HG03521 (cell line): Measurements from ENCODE around the gene GART.
"Not testable (repeated sequence)": the region's sequence is repeated elsewhere in the genome, so short reads cannot be mapped to it uniquely, and the experiment has no call there.

ENCODE experiments used
- ATAC-seq: cut with Tn5 transposase; IDR thresholded peaks from one replicate; pipeline ENCODE4 v1.9.1; 2021; ENCODE audit warnings: mild to moderate bottlenecking, moderate library complexity; ENCODE audit not compliant: unreplicated experiment

GART gene

GRCh38 chr21:33478182-33478581 is 63.7 kb downstream of the GART start:
- ATAC-seq = no peak

- ATAC-seq = no peak
Observed at GRCh38 chr21:33477066-33477465, 64.9 kb downstream of the GART start.

GRCh38 chr21:33473344-33473743 is 68.6 kb downstream of the GART start:
- ATAC-seq = no peak

GRCh38 chr21:33470701-33471100 is 71.2 kb downstream of the GART start:
- no peak for ATAC-seq

- ATAC-seq = not testable (repeated sequence)
Observed at GRCh38 chr21:33469183-33469582, 72.7 kb downstream of the GART start.

GRCh38 chr21:33461538-33462250 is 80.2 kb downstream of the GART start:
- ATAC-seq = no peak

GRCh38 chr21:33458861-33459260 is 83.1 kb downstream of the GART start:
- no peak for ATAC-seq

- no peak for ATAC-seq
Observed at GRCh38 chr21:33455686-33456446, 86.1 kb downstream of the GART start.
